NCI-H2227 treated with DMSO at 0.1 percent for 48 hours (cell line): ENCODE measurements around the gene LIPK.
A peak's percentile ranks its signal among the peaks of the same experiment; 100 is the strongest.
"Not testable (repeated sequence)": the region's sequence is repeated elsewhere in the genome, so short reads cannot be mapped to it uniquely, and the experiment has no call there.

ENCODE experiments used
- DNase-seq: peaks from one replicate; lab custom pipeline; 2025; lab: John Stamatoyannopoulos, UW

The LIPK gene, protein sequence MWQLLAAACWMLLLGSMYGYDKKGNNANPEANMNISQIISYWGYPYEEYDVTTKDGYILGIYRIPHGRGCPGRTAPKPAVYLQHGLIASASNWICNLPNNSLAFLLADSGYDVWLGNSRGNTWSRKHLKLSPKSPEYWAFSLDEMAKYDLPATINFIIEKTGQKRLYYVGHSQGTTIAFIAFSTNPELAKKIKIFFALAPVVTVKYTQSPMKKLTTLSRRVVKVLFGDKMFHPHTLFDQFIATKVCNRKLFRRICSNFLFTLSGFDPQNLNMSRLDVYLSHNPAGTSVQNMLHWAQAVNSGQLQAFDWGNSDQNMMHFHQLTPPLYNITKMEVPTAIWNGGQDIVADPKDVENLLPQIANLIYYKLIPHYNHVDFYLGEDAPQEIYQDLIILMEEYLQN

DNA sequence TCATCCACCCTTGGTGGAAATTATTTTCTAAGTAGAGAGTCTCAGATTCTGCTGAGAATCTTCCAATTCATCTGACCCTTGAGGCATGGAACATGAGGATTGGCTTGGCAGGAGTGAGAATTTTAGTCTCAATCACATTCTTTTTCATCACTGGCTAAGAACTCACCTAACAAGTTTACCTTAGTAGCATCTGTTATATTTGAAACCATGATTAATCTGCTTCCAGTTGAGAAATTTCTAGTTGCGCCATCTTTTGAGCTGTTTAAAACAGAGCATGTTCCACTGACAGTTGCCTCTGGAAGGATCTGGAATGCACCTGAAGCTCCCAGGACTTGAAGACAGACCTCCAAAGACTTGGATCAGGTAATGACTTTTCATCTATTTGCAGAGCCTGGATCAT is at the start of gene LIPK:
TSS of gene LIPK (plus strand) at position 292 of the 400 bp plus-strand sequence. CDS start 18,295 bp downstream, outside the sequence.
- DNase-seq, result no peak

DNA sequence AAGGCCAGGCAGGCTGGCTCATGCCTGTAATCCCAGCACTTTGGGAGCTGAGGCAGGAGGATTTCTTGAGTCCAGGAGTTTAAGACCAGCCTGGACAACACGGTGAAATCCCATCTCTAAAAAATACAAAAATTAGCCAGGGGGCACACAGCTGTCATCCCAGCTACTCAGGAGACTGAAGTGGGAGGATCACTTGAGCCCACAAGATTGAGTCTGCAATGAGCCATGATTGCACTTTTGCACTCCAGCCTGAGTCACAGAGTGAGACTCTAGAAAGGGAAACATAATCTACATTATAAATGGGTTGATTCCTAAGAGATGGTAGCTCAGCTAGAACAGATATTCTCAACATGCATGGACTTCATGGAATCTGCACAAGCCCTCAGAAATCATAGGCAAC is 48.1 kb upstream of the LIPK start:
- no peak for DNase-seq

DNA sequence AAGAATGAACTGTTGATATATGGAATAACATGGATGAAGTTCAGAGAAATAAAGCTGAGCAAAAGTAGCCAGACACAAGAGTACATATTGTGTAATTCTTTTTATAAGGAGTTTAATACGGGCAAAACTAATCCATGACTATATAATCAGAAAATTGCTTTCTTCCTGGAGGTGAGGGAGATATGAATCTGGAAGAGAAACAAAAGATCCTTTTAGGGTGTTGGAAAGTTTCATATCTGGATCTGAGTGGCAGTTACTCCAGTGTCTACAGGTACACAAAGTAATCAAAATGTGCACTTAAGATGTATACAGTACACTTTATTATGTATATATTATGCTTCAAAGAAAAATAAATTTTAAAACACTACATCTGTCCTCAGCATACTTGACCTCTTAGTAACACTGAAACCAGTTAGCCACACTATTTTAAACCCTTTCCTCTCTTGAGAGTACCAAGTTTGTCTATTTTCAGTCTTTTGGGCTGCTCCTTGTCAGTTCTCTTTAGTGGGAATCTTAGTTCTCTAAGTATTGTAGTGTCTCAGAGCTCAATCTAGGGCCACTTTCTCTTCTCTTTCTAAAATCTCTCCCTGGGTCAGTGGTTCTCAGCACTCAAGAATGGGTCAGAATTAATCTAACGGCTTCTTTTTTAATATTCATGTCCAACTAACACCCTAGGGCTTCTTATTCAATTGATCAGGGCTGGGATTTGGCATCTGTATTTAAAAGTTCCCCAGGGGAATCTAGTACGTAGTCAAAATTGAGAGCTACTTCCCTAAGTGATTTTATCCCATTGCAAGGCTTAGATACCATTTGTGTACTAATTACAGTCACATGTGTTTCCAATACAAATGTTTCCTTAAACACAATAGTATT is 46.1 kb upstream of the LIPK start:
- DNase-seq, result no peak

DNA sequence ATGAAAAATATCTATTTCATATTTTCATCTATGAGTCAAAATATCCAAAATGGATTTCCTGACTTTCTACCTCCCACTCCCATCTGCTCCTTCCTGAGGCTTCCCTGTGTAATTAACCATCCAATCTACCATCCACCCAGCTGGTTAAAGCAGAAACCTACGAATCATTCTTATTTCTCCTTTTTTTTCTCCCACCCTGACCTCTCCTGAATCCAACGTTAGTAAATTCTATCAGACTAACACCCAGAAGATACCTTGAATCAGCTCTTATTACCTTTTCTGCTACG is 45.5 kb upstream of the LIPK start:
- no peak for DNase-seq

DNA sequence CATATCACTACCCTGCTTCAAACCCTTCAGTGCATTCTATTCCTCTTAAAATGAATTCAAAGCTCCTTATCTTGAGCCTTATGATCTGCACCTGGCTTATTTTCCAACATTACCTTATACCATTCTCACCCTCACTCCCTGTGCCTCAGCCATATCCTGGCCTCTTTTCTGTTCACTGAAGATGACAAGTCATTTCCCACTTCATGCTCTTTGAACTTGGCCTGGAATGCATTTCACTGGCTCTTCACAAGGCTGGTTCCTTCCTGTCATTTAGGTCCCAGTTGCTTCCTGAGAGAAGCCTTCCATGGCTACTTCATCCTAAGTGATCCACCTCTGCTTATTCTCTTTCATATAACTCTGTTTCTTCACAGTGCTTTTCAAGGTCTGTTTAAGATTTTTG is 45.0 kb upstream of the LIPK start:
- no peak for DNase-seq

DNA sequence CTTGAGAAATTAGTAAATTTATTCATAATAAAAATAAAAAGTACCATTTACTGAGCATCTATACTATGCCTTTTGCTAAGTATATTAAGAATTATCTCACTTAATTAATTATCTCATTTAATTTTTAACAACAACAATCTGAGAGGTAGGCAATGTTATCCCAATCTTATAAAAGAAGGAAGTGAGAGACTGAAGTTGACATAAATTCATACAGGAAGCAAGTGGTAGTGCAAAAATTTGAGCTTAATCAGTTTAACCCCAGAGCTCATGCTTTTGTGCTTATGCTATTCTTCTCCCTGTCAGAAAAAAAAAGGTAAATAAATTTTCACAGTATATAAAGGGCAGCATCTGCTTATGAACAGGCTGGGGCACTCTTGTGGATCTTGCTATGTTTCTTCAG is 44.5 kb upstream of the LIPK start:
- DNase-seq, result no peak

DNA sequence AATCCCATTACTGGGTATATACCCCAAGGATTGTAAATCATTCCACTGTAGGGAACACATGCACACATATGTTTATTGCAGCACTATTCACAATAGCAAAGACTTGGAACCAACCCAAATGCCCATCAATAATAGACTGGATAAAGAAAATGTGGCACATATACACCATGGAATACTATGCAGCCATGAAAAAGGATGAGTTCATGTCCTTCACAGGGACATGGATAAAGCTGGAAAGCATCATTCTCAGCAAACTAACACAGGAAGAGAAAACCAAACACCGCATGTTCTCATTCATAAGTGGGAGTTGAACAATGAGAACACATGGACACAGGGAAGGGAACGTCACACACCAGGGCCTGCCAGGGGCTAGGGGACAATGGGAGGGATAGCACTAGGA is 42.9 kb upstream of the LIPK start:
- DNase-seq, result not testable (repeated sequence)

DNA sequence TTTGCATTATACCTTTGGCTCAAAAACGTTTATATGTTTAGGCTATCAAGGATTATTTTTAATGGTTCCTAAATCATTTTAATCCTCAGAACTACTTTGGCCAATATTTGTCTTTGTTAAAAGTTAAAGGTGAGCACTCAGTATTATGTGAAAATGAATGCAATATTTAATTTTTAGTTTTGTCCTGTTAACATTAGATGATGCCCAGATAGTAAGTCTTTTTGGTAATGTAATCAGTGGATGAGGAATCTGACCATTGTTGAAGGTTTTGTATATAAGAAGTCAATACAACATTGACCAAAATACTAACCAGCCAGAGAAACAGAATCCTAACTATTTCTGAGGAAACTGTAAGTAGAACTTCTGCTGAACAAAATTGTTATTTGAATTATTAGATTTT is 41.9 kb upstream of the LIPK start, which contains the start of gene LIPF:
TSS of gene LIPF (plus strand) at position 301 of the 400 bp plus-strand sequence. CDS start 2,856 bp downstream, outside the sequence.
- no peak for DNase-seq

DNA sequence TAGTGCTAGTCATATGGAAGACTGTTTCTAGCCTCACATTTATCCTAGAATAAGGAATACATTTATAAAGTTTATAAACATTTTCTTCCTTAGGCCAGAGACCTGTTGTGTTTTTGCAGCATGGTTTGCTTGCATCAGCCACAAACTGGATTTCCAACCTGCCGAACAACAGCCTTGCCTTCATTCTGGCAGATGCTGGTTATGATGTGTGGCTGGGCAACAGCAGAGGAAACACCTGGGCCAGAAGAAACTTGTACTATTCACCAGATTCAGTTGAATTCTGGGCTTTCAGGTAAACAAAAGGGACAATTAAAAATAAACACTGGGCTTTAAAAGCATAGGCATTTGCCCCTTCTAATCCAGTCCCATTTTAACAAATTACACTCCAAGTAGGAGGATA is 37.6 kb upstream of the LIPK start:
- no peak for DNase-seq

DNA sequence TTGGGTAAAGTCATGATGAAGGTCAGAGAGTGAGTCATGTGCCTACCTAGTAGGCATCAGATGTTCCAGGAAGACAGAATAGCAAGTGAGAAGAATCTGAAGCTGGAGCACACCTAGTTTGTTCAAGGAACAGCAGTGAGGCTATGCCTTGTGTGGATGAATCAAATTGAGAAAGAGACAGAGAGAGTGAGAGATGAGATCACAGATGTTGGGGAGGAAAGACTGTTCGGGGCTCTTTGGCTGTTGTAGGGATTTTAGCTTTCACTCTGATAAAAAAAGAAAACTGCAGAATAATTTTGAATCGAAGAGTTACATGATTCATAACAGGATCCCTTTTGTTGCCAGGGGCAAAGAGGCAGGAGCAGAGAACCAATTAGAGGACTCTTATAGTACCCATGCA is 35.6 kb upstream of the LIPK start:
- no peak for DNase-seq

DNA sequence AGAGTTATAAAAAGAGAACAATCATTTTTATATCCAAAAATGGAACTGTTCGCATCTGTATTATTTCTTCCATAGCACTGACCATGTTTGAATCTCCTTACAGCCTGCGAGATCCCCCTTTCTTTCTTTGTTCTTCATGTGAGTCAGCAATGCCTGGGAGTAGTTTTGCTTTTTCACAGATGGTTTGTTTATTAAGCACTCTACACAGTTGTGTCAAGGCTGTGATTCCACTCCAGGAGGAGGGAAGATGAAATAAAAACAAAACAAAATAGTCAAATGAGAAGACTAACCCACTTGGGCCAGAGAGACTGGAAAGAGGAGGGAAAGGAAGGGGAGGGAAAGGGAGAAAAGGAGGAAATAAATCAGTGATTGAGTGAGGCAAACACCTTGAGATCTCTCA is 34.0 kb upstream of the LIPK start:
- DNase-seq, result no peak

DNA sequence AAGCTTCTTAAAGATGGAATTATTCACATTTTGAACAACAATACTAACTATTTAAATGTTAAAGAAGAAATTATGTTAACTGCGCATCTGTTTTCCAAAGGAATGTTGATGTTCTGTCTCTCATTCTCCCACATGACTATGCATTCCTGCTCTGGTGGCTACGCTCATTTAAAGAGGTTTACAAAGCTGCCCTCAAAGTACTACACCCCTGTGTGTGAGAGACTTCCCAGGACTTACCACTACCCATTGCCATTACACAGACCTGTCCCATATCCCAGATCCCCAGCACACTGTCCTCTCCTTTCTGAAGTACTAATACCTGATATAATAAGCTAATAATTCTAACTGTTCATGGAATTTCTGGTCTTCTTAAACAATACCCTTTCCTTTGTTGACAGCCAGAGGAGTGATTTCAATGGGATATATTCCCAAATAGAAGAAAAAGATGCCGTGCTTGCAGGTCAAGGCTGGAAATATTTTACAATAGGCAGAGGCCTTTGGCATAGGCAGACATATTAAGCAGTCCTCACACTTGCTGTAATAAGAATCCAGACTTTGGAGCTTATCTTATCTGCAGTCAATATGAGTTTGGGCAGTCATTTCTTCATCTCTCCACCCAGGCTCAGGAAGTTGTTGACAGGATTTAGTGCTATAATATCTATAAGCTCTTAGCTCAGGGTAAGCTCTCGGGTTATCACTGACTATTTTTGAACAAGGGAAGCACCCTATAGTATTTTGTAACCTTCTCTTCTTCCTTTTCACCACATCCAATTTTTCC is 29.6 kb upstream of the LIPK start:
- no peak for DNase-seq

DNA sequence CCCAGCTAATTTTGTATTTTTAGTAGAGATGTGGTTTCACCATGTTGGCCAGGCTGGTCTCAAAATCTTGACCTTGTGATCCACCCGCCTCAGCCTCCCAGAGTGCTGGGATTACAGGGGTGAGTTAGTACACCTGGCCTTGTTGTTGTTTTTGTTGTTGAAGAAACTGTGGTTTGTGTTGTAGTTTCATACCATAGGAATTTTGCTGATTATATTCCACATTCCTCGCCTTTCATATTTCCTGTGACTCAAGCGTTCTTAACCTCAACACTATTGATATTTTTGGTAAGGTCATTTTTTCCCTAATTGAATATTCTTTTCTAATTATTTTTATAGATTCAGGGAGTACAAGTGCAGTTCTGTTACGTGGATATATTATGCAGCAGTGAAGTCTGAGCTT is 25.1 kb upstream of the LIPK start:
- no peak for DNase-seq

DNA sequence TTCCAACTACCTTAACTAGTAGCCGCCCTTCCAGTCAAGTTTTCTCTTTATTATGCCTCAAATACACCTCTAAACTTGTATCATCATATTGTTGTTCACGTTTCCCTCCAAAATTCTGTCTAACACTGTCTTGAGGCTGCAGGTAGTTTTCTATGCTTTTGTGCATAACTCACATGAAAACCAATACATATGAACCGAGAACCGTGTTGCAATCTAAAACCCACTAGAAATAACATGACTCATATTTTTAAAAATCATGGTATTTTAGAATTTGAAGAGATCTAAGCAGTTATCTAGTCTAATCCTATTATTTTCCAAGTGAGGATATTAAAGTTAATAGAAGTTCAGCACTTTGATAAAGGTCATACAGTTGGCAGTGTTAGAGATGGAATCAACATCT is 23.6 kb upstream of the LIPK start:
- no peak for DNase-seq

DNA sequence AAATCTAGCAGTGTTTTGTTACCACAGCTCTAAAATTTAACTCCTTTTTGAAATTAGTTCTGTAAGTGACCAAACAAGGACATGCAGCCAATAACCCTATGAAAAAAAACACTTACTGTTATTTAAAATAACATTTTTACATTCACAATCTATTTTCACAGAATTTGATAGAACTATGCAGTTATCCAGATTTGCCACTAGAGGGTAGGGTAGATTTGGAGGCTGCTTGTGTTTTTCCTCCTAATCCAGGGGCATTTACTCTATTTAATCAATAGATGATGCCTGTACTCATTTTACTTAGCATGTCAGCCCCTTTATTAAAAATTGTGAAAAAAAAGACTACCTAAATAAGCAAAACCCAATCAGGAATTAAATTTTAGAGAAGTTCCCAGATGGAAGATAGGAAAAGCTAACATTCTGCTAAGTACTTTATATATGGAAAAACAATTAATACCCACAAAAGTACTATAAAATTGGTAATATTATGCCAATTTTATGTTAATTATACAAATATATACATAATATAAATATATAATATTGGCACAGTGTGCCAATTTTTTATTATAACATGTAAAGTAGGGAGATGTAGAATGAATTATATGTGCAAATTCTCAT is 18.1 kb upstream of the LIPK start:
- DNase-seq, result peak; percentile 2

DNA sequence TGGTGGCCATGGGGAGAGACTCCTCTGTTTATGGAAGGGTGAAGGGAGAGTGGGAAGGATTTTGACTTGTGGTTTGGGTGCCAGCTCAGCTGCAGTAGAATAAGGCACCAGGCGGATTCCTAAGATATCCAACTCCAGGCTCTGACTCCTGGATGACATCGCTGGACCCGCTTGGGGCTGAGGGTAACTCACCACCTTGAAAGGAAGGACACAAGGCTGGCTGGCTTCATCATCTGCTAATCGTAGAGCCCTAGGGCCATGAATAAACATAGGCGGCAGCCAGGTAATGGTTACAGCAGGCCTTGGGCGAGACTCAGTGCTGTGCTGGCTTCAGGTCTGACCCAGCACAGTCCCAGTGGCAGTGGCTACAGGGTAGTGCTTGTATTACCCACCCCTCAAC is 16.7 kb upstream of the LIPK start:
- no peak for DNase-seq

DNA sequence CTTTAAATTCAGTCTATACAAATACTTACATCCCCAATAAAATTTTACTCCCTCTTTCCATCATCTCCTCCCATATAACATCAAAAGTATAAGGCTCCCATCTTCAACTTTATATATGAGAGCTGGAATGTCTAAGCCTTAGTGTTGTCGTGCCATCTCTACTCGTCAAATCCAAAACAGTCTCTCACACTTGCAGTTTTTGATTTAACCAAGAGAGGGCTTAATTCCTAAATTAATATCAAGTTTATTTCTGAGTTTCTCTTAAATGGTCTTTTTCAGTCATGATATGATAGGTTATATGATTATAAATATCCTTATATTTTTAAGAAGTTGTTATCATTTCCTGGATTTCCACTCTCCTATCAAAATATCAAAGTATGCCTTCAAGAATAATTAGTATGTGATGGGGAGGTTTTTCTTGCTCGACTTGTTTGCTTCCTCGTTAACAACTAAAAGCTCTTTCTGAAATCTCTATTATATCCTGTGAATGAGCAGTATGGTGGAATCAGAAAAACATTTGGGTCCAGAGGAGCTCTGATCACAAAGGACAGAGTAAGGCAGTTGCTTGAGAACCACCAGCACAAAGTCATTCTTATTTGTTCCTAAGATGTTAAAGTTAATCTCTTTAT is 12.5 kb upstream of the LIPK start:
- no peak for DNase-seq

DNA sequence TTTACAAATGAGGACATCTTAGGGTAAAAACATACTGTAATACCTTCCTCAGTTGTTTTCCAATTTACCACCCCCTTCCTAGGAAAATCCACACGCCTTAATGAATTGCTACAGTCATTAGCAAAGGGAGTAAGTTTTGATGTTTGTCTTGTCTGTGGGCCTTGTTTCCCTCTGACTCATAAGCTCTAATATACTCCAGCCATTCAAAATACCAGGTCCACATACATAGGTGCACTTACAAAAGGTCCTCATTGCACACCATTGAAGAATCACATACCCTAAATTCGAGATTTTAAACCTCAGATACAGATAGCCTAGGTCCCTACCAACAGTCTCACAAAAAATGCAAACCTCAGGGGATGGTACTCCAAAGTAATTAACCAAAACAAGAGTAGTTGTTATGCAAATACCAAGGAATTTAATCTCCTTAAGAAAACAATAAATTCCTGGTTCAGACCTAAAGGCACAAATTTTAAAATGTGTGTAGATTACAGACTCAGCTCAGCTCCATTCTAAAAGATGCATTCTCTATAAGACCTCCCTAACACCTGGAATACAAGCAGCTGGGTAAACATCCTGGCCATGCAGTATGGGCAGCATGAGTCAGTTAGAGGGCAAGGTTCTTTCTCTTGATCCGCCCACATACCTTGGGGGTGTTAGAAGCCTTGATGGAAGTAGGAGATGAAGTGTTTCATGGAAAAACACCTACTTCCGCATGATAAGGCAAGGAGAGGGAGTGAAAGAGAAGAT is 3.0 kb upstream of the LIPK start:
- DNase-seq, result no peak

DNA sequence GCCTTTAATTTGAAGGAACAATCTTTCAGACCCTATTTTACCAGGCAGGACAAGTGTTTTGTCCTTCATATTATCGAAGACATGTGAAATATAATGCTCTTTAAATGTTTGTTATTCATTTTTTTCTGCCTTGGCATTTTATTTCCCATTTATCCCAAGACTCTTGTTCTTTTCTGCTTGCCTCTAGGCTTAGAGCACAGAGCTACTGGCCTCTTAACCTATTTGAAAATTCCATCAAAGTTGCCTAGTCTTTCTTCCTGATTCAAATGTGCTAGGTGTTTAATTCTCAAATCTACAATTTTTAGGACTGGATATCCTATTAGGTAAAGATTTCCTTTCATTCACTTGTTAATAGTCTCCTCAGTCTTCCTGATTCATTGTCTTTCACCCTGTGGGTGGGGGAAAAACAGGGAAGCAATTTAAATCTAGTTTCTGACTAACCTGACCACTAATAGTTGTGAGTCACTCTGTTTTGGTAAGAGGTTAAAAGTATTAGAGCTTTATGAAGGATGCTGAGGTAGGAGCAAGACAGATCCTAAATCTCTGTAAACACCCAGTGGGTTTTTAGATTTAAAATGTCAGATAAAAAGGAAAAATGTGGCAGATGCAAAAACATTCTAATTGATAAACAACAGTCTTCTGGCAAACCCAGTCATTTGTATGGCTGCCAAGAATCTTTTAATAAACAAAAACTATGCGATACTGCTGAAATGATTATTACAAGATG is 1.5 kb downstream of the LIPK start:
- no peak for DNase-seq

DNA sequence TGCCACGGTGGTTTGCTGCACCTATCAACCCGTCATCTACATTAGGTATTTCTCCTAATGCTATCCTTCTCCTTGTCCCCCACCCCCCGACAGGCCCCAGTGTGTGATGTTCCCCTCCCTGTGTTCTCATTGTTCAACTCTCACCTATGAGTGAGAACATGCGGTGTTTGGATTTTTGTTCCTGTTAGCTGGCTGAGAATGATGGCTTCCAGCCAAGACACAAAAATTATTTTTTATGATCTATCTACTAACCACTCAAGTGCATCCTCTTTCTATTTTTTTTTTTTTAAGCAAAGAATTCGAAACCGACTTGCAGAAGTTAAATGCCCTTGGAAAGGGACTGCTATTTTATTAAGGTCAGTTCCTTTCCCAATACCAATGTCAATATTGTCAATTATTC is 3.3 kb downstream of the LIPK start:
- DNase-seq, result not testable (repeated sequence)
